Activated CD4-positive, alpha-beta T cell treated with anti-CD3 and anti-CD28 coated beads, Interleukin-2, Interleukin-4, amounts not matched to agents 100 ng/mL and 50 ng/mL, durations not matched to agents 16 hours and 8 hours (primary cell): Measurements from ENCODE around the gene HS6ST2.

ENCODE experiments used
- DNase-seq: peaks from one replicate; pipeline ENCODE4 v3.0.0-alpha.2; 2020; ENCODE audit warnings: low spot score

HS6ST2 gene

GRCh38 chrX:132612821-132613564, 345.4 kb downstream of the HS6ST2 start:
- DNase-seq = peak; percentile 28

GRCh38 chrX:132610536-132610935, 347.9 kb downstream of the HS6ST2 start:
- no peak for DNase-seq

GRCh38 chrX:132609362-132609848, 349.0 kb downstream of the HS6ST2 start:
- no peak for DNase-seq

GRCh38 chrX:132603700-132604286, 354.6 kb downstream of the HS6ST2 start:
- DNase-seq = no peak

- no peak for DNase-seq
Measured at GRCh38 chrX:132602701-132603100, 355.7 kb downstream of the HS6ST2 start.

GRCh38 chrX:132594999-132595398, 363.4 kb downstream of the HS6ST2 start:
- no peak for DNase-seq

- no peak for DNase-seq
Measured at GRCh38 chrX:132594129-132594528, 364.3 kb downstream of the HS6ST2 start.

GRCh38 chrX:132592880-132593279, 365.5 kb downstream of the HS6ST2 start:
- DNase-seq = no peak

GRCh38 chrX:132591719-132592275, 366.6 kb downstream of the HS6ST2 start:
- no peak for DNase-seq

- DNase-seq = no peak
Measured at GRCh38 chrX:132590350-132591026, 367.9 kb downstream of the HS6ST2 start.

GRCh38 chrX:132584936-132585335, 373.5 kb downstream of the HS6ST2 start:
- DNase-seq = no peak

GRCh38 chrX:132576939-132577338, 381.5 kb downstream of the HS6ST2 start:
- no peak for DNase-seq
